ENCODE data around the gene SMIM36. TPM values are rescaled to one million over a fixed set of nuclear protein-coding genes. Genes with fewer than 3 reads are reported as not detected.
A peak's percentile ranks its signal among the peaks of the same experiment; 100 is the strongest.

Gene SMIM36
- total and polyA plus RNA-seq, 2 of the 8 experiments (the other 6 are each of a cell fraction or from before 2014, with no cell fraction given), result not detected

DNA sequence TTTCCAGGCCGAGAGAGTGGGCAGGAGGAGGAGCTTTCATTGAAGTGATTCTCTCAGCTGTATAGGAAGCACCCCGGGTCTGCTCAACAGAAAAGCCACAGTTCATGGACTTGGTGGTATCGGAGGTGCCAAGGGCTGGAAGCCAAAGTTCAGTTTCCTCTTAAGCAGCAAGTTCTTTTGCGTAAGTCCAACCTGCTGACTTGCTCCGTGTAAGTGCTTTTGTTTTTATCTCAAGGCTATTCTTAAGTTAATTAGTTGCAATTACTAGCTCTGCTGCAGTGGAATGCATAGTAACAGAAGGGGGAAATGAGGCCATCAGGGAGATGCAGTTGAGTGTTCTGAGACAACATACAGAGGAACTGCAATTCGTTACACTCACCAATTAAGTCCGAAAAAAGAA is 44.6 kb downstream of the SMIM36 start:
- no peak overlapping the region for H3K14ac ChIP-seq (ENCODE audit: insufficient read length)
- H3K4me1 ChIP-seq (replicated peaks in 1 of 4; ENCODE audit: control insufficient read depth in 3 of 4, insufficient read depth in 4 of 4, low read length in 3 of 4), result peaks cover 2 to 5% (median 3%) of the 10 kb centered on the region in 4 experiments; a peak in 6 of 7 replicates
- peak overlapping the region; percentile 8 for H4K91ac ChIP-seq (replicated peaks; ENCODE audit: insufficient read length, low read length)
- H3K56ac ChIP-seq (replicated peaks; ENCODE audit: insufficient read length, low read depth, low read length), result no peak overlapping the region
- peak overlapping the region; percentile 17 to 31; a peak in 3 of 4 replicates for H3K4me2 ChIP-seq (ENCODE audit: insufficient read depth in 1 of 2, low read depth in 2 of 2, low read length in 2 of 2)
- no peak overlapping the region for H4K5ac ChIP-seq (ENCODE audit: insufficient read length, low read depth, low read length)
- TF ChIP-seq POLR2A (IDR thresholded peaks at IDR 0.05; ENCODE audit: control extremely low read depth in 1 of 2, low read depth in 2 of 2, low read length in 2 of 2) (no peak), BACH1 (IDR thresholded peaks at IDR 0.05; ENCODE audit: low read length) (no peak), SUZ12 (IDR thresholded peaks at IDR 0.05; ENCODE audit: low read length) (no peak), SIRT6 (IDR thresholded peaks at IDR 0.05; ENCODE audit: low read length) (no peak), POU5F1 (IDR thresholded peaks at IDR 0.05; ENCODE audit: low read depth, low read length) (0 out of 2 replicates have a peak, but pooled peaks have one; percentile 33), ASH2L (IDR thresholded peaks at IDR 0.05; ENCODE audit: low read length) (peak; percentile 62), EP300 (IDR thresholded peaks at IDR 0.05; ENCODE audit: borderline replicate concordance in 1 of 2, low read depth in 2 of 2, low read length in 2 of 2) (peak in 1 of 2 experiments; percentile 18; a peak in 1 of 3 replicates), NANOG (IDR thresholded peaks at IDR 0.05; ENCODE audit: insufficient read depth, low read depth, low read length, poor library complexity, severe bottlenecking) (peak; percentile 65), TEAD4 (IDR thresholded peaks at IDR 0.05; ENCODE audit: low read depth, low read length) (0 out of 2 replicates have a peak, but pooled peaks have one; percentile 23), SP1 (IDR thresholded peaks at IDR 0.05; ENCODE audit: low read depth, low read length) (peak; percentile 62; the same call in 1 of the 2 replicates)
- TF ChIP-seq, protein P1, sequence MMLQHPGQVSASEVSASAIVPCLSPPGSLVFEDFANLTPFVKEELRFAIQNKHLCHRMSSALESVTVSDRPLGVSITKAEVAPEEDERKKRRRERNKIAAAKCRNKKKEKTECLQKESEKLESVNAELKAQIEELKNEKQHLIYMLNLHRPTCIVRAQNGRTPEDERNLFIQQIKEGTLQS (IDR thresholded peaks at IDR 0.05; ENCODE audit: insufficient read depth, low read depth, low read length), result no peak
- H3K9ac ChIP-seq (replicated peaks in 1 of 4; ENCODE audit: extremely low read depth in 1 of 4, low read depth in 3 of 4, low read length in 3 of 4), result no peak overlapping the region; a peak in 1 of 7 replicates
- peak overlapping the region; percentile 11; the same call in 1 of the 2 replicates for H2BK20ac ChIP-seq (ENCODE audit: low read length)
- DNase-seq (ENCODE audit: low read depth in 1 of 2, low spot score in 2 of 2) (peak in 1 of 2 experiments; percentile 34), FAIRE-seq (no peak)
- no peak overlapping the region; a peak in 1 of 8 replicates for H3K4me3 ChIP-seq (ENCODE audit: extremely low read depth in 1 of 4, insufficient read depth in 2 of 4, low read depth in 3 of 4, low read length in 4 of 4)
- no peak overlapping the region for H4K8ac ChIP-seq (ENCODE audit: extremely low read depth, insufficient read depth, low read length)
- H2BK15ac ChIP-seq (ENCODE audit: low read length), result no peak overlapping the region
- H3K79me1 ChIP-seq (ENCODE audit: low read depth, low read length), result no peaks in the 10 kb centered on the region
- no peaks in the 10 kb centered on the region for H4K20me1 ChIP-seq (replicated peaks in 1 of 2; ENCODE audit: control insufficient read depth in 1 of 2, insufficient read depth in 2 of 2, low read length in 2 of 2)
- no peak overlapping the region for H2AK5ac ChIP-seq (ENCODE audit: low read depth, low read length)
- H2BK5ac ChIP-seq (ENCODE audit: low read depth, low read length), result peak overlapping the region; percentile 38; the same call in 1 of the 2 replicates
- no peak overlapping the region for H3K4ac ChIP-seq (replicated peaks; ENCODE audit: insufficient read length, low read depth, low read length)
- no peak overlapping the region for H2BK120ac ChIP-seq (replicated peaks; ENCODE audit: low read depth, low read length)
- no peaks in the 10 kb centered on the region for H3K79me2 ChIP-seq (ENCODE audit: control insufficient read depth in 1 of 2, insufficient read depth in 2 of 2, low read length in 2 of 2)
- H3K27ac ChIP-seq (ENCODE audit: low read depth, low read length), result no peak overlapping the region
- no peak overlapping the region for H3K18ac ChIP-seq (ENCODE audit: extremely low read depth, low read length)
- H3K23me2 ChIP-seq (ENCODE audit: low read depth, low read length), result no peaks in the 10 kb centered on the region; the same call in 1 of the 2 replicates
- ChIA-PET CTCF (ENCODE audit: partially characterized antibody) (interaction anchor here (0.6 to 1.3 kb wide), 5 partner anchors 9 to 110 kb away, joined by 3 to 6 read pairs (median 3); no protein-coding TSS in a partner anchor), POLR2A (ENCODE audit: partially characterized antibody) (interaction anchor here (0.8 to 1.1 kb wide), 2 partner anchors 9 to 135 kb away, joined by 3 read pairs; no protein-coding TSS in a partner anchor)
- H2BK12ac ChIP-seq (ENCODE audit: low read depth, low read length), result peak overlapping the region; percentile 40; the same call in 1 of the 2 replicates
- H3K23ac ChIP-seq (ENCODE audit: insufficient read length), result no peak overlapping the region
- H3K36me3 ChIP-seq (ENCODE audit: control insufficient read depth in 2 of 4, insufficient read depth in 4 of 4, low read length in 3 of 4), result no peaks in the 10 kb centered on the region
- WGBS, 2 experiments (ENCODE audit: extremely low coverage in 1 of 2, insufficient coverage in 1 of 2, insufficient read length in 1 of 2, insufficient replicate concordance in 2 of 2, low coverage in 1 of 2, low lambda C conversion rate in 2 of 2, missing lambda C conversion rate in 1 of 2), result 55% methylated on average over 7 of the region's 7 CpGs; no CpG with 5 or more reads in 1 of the 2 experiments
- peaks cover 0 to 4% of the 10 kb centered on the region in 2 experiments; a peak in 1 of 4 replicates for H3K9me3 ChIP-seq (ENCODE audit: insufficient read depth in 2 of 2, low read depth in 1 of 2, low read length in 1 of 2)
- H3K27me3 ChIP-seq (replicated peaks in 1 of 4; ENCODE audit: control insufficient read depth in 3 of 4, extremely low read depth in 1 of 4, insufficient read depth in 3 of 4, low read length in 3 of 4), result no peaks in the 10 kb centered on the region
- no peak overlapping the region for H2AFZ ChIP-seq (ENCODE audit: low read length)

Measured in H1 (cell line).